Measurements from ENCODE around the gene DTNA. TPM values are rescaled to one million over a fixed set of nuclear protein-coding genes. Genes with fewer than 3 reads are reported as not detected.

Gene DTNA
- total RNA-seq, 2 experiments from 2014 or later = not detected

DNA sequence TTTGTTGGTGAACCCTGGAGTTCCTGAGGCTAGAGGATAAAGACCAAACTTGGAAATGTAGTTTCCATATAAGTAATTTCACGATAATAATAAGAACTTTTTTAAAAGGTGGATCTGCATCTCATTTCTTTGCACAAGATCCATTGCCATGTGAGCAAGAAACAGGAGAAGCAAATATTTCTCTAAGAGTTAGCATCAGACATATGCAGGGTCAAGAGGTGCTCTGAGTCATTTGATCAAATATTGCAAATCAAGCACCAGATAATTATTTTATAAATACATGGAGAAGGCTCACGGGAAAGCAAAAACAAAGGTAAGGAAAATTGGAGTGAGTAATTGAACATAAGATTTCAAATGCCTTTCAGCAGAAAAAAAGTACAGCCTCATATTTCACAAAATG is 118.0 kb downstream of the DTNA start:
- Mint-ChIP-seq H3K27ac (no peak overlapping the region), H3K27me3 (no peaks in the 10 kb centered on the region), H3K4me3 (no peak overlapping the region), H3K9me3 (no peaks in the 10 kb centered on the region), H3K4me1 (ENCODE audit: low read depth) (no peaks in the 10 kb centered on the region), H3K36me3 (ENCODE audit: low read depth) (no peaks in the 10 kb centered on the region)
- DNase-seq (no peak), ATAC-seq (ENCODE audit: poor library complexity) (no peak)
- H3K36me3 ChIP-seq (ENCODE audit: insufficient read depth, low read length) = no peaks in the 10 kb centered on the region
- no peaks in the 10 kb centered on the region for H3K9me3 ChIP-seq (ENCODE audit: control insufficient read depth in 1 of 2, insufficient read depth in 1 of 2, low read length in 2 of 2)
- intact Hi-C loops (cut with DNase I, micrococcal nuclease) = no loop called here
- H3K27me3 ChIP-seq (ENCODE audit: control insufficient read depth in 1 of 2, insufficient read depth in 2 of 2, low read length in 2 of 2) = no peaks in the 10 kb centered on the region
- no peak overlapping the region for H3K27ac ChIP-seq (ENCODE audit: low read depth in 1 of 2, low read length in 2 of 2)
- POLR2A ChIA-PET = no interaction called here
- TF ChIP-seq, protein P1, sequence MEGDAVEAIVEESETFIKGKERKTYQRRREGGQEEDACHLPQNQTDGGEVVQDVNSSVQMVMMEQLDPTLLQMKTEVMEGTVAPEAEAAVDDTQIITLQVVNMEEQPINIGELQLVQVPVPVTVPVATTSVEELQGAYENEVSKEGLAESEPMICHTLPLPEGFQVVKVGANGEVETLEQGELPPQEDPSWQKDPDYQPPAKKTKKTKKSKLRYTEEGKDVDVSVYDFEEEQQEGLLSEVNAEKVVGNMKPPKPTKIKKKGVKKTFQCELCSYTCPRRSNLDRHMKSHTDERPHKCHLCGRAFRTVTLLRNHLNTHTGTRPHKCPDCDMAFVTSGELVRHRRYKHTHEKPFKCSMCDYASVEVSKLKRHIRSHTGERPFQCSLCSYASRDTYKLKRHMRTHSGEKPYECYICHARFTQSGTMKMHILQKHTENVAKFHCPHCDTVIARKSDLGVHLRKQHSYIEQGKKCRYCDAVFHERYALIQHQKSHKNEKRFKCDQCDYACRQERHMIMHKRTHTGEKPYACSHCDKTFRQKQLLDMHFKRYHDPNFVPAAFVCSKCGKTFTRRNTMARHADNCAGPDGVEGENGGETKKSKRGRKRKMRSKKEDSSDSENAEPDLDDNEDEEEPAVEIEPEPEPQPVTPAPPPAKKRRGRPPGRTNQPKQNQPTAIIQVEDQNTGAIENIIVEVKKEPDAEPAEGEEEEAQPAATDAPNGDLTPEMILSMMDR (IDR thresholded peaks at IDR 0.05) = no peak
- no peak overlapping the region for H3K4me3 ChIP-seq (ENCODE audit: low read length)
- H3K4me1 ChIP-seq (ENCODE audit: insufficient read depth, low read length) = no peaks in the 10 kb centered on the region
- CTCF ChIA-PET = no interaction called here

DNA sequence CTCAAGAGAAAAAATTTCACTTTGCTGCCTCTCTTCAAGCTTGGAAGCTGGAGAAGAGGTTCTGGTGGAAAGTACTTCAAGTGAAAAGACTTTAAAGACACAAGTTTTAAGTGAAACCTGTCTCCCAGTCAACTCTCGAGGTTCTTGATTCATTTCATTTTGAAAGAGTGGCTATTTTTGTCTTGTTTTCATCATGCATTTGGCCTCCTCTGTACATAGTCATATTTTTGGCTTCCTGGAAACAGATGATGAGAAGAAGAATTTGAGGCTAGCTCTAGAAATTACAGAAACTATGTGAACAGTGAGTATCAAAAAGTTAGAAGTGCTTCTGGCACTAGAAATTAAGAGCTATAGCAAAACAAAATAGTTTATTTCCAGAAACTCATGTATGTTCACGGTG is 124.8 kb downstream of the DTNA start:
- CTCF ChIA-PET = no interaction called here
- no peak overlapping the region for H3K4me3 Mint-ChIP-seq
- Histone ChIP-seq H3K4me1 (ENCODE audit: insufficient read depth, low read length) (no peaks in the 10 kb centered on the region), H3K4me3 (ENCODE audit: low read length) (no peak overlapping the region), H3K36me3 (ENCODE audit: insufficient read depth, low read length) (no peaks in the 10 kb centered on the region), H3K27me3 (ENCODE audit: control insufficient read depth in 1 of 2, insufficient read depth in 2 of 2, low read length in 2 of 2) (no peaks in the 10 kb centered on the region), H3K9me3 (ENCODE audit: control insufficient read depth in 1 of 2, insufficient read depth in 1 of 2, low read length in 2 of 2) (no peaks in the 10 kb centered on the region), H3K27ac (ENCODE audit: low read depth in 1 of 2, low read length in 2 of 2) (no peak overlapping the region)
- intact Hi-C loops (cut with DNase I, micrococcal nuclease) = no loop called here
- H3K9me3 Mint-ChIP-seq = no peaks in the 10 kb centered on the region
- H3K36me3 Mint-ChIP-seq (ENCODE audit: low read depth) = no peaks in the 10 kb centered on the region
- TF ChIP-seq, protein P1 (IDR thresholded peaks at IDR 0.05) = no peak
- no peak for DNase-seq
- POLR2A ChIA-PET = no interaction called here
- H3K27ac Mint-ChIP-seq = no peak overlapping the region
- H3K27me3 Mint-ChIP-seq = no peaks in the 10 kb centered on the region
- H3K4me1 Mint-ChIP-seq (ENCODE audit: low read depth) = no peaks in the 10 kb centered on the region
- no peak for ATAC-seq (ENCODE audit: poor library complexity)

DNA sequence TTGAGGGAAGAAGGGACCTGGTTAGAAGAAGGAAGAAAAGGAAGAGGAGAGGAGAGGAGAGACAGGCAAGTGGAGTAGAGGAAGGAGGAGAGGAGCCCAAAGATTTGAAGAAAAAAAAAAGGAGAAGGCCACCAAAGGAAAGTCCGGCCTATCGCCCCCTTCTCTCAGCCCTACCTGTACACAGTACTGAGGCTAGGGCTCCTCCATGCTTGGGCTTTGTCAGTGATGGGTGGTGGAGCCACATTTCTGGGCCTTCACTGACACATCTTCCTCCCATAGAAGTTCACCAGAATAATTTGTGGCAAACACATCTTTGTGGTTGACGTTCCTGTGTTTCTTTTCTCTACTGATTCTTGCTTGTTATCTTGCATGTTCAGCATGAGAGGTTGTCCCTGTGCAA is 125.4 kb downstream of the DTNA start:
- Histone ChIP-seq H3K36me3 (ENCODE audit: insufficient read depth, low read length) (no peaks in the 10 kb centered on the region), H3K27me3 (ENCODE audit: control insufficient read depth in 1 of 2, insufficient read depth in 2 of 2, low read length in 2 of 2) (no peaks in the 10 kb centered on the region), H3K9me3 (ENCODE audit: control insufficient read depth in 1 of 2, insufficient read depth in 1 of 2, low read length in 2 of 2) (no peaks in the 10 kb centered on the region), H3K27ac (ENCODE audit: low read depth in 1 of 2, low read length in 2 of 2) (no peak overlapping the region), H3K4me3 (ENCODE audit: low read length) (no peak overlapping the region), H3K4me1 (ENCODE audit: insufficient read depth, low read length) (no peaks in the 10 kb centered on the region)
- ATAC-seq (ENCODE audit: poor library complexity) (no peak), DNase-seq (no peak)
- ChIA-PET CTCF (no interaction called here), POLR2A (no interaction called here)
- Mint-ChIP-seq H3K27me3 (no peaks in the 10 kb centered on the region), H3K27ac (no peak overlapping the region), H3K4me1 (ENCODE audit: low read depth) (no peaks in the 10 kb centered on the region), H3K9me3 (no peaks in the 10 kb centered on the region), H3K36me3 (ENCODE audit: low read depth) (no peaks in the 10 kb centered on the region), H3K4me3 (no peak overlapping the region)
- TF ChIP-seq, protein P1 (IDR thresholded peaks at IDR 0.05) = no peak
- intact Hi-C loops (cut with DNase I, micrococcal nuclease) = no loop called here

All from CD4-positive, alpha-beta T cell (primary cell).